Lung (tissue), 12 donors: ENCODE results near the gene MAP3K13. TPM values are rescaled to one million over a fixed set of nuclear protein-coding genes. Genes with fewer than 3 reads are reported as not detected.
A peak's percentile ranks its signal among the peaks of the same experiment; 100 is the strongest.

Source experiments
- ATAC-seq: fragments of 200-7000 bp; cut with Tn5 transposase; one replicate; pipeline ENCODE4 v1.9.1; 2020; ENCODE audit warnings: moderate number of reproducible peaks; ENCODE audit not compliant: insufficient read depth, low FRiP score
- DNase-seq, 3 donors: peaks; one replicate each; pipeline ENCODE4 v3.0.0-alpha.2; 2013 to 2017
- H3K27ac ChIP-seq, 2 donors: one replicate each; pipeline ENCODE4 v1.5.1; 2013; ENCODE audit warnings: mild to moderate bottlenecking in 2 of 2, moderate library complexity in 2 of 2, control low read depth in 1 of 2, inconsistent platforms in 1 of 2, low read depth in 1 of 2, low read length in 1 of 2
- H3K27me3 ChIP-seq, 3 donors: one replicate each; pipeline ENCODE4 v1.5.1; 2013; ENCODE audit warnings: low read length in 2 of 3; ENCODE audit not compliant: control insufficient read depth in 3 of 3, insufficient read depth in 3 of 3
- H3K36me3 ChIP-seq, 4 donors: one replicate each; pipeline ENCODE4 v1.5.1; 2013; ENCODE audit warnings: low read length in 4 of 4, mild to moderate bottlenecking in 1 of 4, moderate library complexity in 1 of 4; ENCODE audit not compliant: control insufficient read depth in 4 of 4, insufficient read depth in 4 of 4
- H3K4me1 ChIP-seq, 5 donors: one replicate each; pipeline ENCODE4 v1.5.1; 2013; ENCODE audit warnings: low read length in 5 of 5, mild to moderate bottlenecking in 2 of 5, moderate library complexity in 1 of 5; ENCODE audit not compliant: control insufficient read depth in 5 of 5, insufficient read depth in 5 of 5
- H3K4me3 ChIP-seq: one replicate; pipeline ENCODE4 v1.5.1; 2013; ENCODE audit warnings: mild to moderate bottlenecking, control low read depth, moderate library complexity
- H3K9ac ChIP-seq, 2 donors: one replicate each; pipeline ENCODE4 v1.5.1; 2013; ENCODE audit warnings: low read length in 2 of 2, control low read depth in 1 of 2; ENCODE audit not compliant: insufficient read depth in 1 of 2
- H3K9me3 ChIP-seq, 4 donors: one replicate each; pipeline ENCODE4 v1.5.1; 2013; ENCODE audit warnings: low read length in 3 of 4, mild to moderate bottlenecking in 1 of 4, moderate library complexity in 1 of 4; ENCODE audit not compliant: control insufficient read depth in 4 of 4, insufficient read depth in 3 of 4
- CTCF ChIP-seq: IDR thresholded peaks from 2 replicates; pipeline ENCODE4 v1.5.1; 2012; ENCODE audit warnings: mild to moderate bottlenecking; ENCODE audit errors: control extremely low read depth, extremely low read depth
- WGBS, 2 donors: extraction: QIAGEN DNeasy Blood & Tissue Kit; methylation state at CpG; one replicate each; pipeline ENCODE4 v1.1.7; 2013; 5-methylcytosine and 5-hydroxymethylcytosine counted together
- polyA plus RNA-seq, 2 donors: library from polyadenylated mRNA; stranded (reverse); fragments of 200-250 nt; gene quantifications; one replicate each; pipeline ENCODE4 v1.2.1, GENCODE V29; 2013
- total RNA-seq, 2 donors: library from RNA; depleted of rRNA in 1 of 2; stranded (reverse); fragments of >200 nt in 1 of 2; gene quantifications; one replicate each; pipeline ENCODE4 v1.2.1, GENCODE V29; 2014 to 2021
- donor health status: control.
- donor health status: control.
- donor health status: Bipolar disorder and iron deficiency.
- donor health status: healthy.
- donor health status: DM: yes; HTN: yes; CAD: no.

Gene MAP3K13
- total and polyA plus RNA-seq, 4 donors, result 20.7 to 74.8 (median 29.3) TPM

DNA sequence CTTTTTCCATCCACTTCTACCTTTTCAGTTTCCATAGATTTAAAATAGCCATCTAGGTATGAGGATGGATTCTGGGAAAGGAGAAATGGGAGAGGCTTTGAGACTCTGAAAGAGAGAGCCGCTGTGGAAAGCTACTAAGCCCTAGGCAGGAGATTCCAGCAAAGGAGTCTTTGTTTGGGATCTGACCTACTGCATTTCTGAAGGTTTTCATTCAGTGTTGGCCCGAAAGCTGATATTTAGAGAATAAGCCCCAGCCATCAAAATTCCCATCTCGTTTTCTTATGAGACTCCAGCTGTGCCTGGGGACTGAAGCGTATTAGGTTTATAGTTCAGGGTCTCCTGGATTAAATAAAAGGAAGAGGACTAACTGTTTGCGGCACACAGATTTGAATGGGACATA, 170.0 kb downstream of the MAP3K13 start:
- 72 to 74% methylated on average over 5 of the region's 5 CpGs for WGBS, 2 donors
- ATAC-seq (no peak), DNase-seq (no peak)
- no peaks in the 10 kb centered on the region for H3K9me3 ChIP-seq
- H3K36me3 ChIP-seq, result peaks cover 0 to 1% (median 0%) of the 10 kb centered on the region in 4 donors
- no peak overlapping the region for H3K9ac ChIP-seq
- H3K27ac ChIP-seq, result no peak overlapping the region
- no peak overlapping the region for H3K4me3 ChIP-seq
- no peaks in the 10 kb centered on the region for H3K4me1 ChIP-seq
- TF ChIP-seq CTCF, result no peak
- H3K27me3 ChIP-seq, result no peaks in the 10 kb centered on the region

DNA sequence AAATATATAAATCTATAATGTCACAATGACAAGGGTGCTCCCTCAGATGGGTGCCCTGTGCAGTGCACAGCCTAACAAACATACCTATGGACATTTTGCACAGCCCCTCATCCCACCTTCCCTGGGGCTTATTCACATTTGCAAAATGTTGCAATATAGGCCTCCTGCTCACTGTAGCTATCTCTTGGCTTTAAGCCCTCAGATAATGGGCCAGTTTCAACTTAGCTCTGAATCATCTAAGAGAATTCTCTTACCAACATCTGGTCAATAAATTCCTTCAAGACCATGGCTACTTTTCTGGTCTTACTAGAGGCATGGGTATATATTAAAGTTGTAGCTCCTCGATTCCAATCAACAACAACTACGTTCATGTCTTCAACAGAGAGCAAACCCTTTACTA, 171.6 kb downstream of the MAP3K13 start:
- ATAC-seq (no peak), DNase-seq (no peak)
- Histone ChIP-seq H3K4me1 (no peaks in the 10 kb centered on the region), H3K36me3 (no peaks in the 10 kb centered on the region), H3K27me3 (no peaks in the 10 kb centered on the region), H3K9me3 (no peaks in the 10 kb centered on the region), H3K27ac (no peak overlapping the region), H3K9ac (no peak overlapping the region), H3K4me3 (no peak overlapping the region)
- WGBS, 2 donors, result 92 to 93% methylated on average over 2 of the region's 2 CpGs
- no peak for TF ChIP-seq CTCF

DNA sequence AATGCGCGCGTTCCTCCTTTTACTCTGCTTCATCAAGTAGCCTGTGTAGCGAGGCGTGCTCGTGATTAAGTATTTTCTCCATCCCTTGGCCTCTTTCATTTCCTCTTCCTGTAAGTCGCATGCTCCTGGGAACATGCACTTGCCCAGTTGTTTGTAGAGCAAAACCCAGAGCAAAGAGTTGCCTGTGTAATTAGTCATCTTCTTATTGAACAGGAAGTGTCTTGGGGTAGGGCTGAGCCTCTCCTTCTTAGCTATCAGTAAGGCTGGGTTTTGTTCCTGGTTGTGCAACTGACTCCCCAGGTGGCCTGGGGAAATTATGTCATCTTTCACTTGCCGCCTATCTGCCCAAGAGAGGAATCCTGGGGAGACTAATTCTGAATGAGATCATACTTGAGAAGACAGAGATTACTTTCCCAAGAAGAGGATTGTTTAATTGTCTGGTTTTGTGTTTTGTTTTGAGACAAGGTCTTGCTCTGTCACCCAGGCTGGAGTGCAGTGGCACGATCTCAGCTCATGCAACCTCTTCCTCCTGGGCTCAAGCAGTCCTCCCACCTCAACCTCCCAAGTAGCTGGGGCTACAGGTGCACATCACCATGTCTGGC, 174.5 kb downstream of the MAP3K13 start:
- DNase-seq (peak in 2 of 3 donors; percentile 17 to 43), ATAC-seq (peak; percentile 97)
- Histone ChIP-seq H3K27me3 (no peaks in the 10 kb centered on the region), H3K4me1 (no peaks in the 10 kb centered on the region), H3K9ac (no peak overlapping the region), H3K4me3 (no peak overlapping the region), H3K9me3 (no peaks in the 10 kb centered on the region), H3K36me3 (peaks cover 0 to 1% (median 0%) of the 10 kb centered on the region in 4 donors), H3K27ac (peak overlapping the region in 1 of 2 donors; percentile 81)
- no peak for TF ChIP-seq CTCF
- 10 to 16% methylated on average over 9 of the region's 9 CpGs for WGBS, 2 donors

Other genes starting within 250 kb of the MAP3K13 start
- 1 to 10 TPM; 3.0 to 4.9 TPM for gene C3orf70, start 210.1 kb upstream of the MAP3K13 start, total RNA-seq
- gene C3orf70, start 210.1 kb upstream of the MAP3K13 start, polyA plus RNA-seq, result under 1 TPM; 0.45 to 0.67 TPM
- gene EHHADH, start 109.1 kb upstream of the MAP3K13 start, total RNA-seq, result 10 to 100 TPM in 1 of 2 donors, 1 to 10 TPM in 1; 9.0 to 11.1 TPM
- gene EHHADH, start 109.1 kb upstream of the MAP3K13 start, polyA plus RNA-seq, result 1 to 10 TPM; 2.8 to 3.6 TPM
- gene TMEM41A, start 135.9 kb downstream of the MAP3K13 start, total RNA-seq, result 10 to 100 TPM; 29.5 to 36.4 TPM
- gene TMEM41A, start 135.9 kb downstream of the MAP3K13 start, polyA plus RNA-seq, result 10 to 100 TPM; 18.4 to 20.3 TPM
- gene LIPH, start 189.5 kb downstream of the MAP3K13 start, total RNA-seq, result 10 to 100 TPM in 1 of 2 donors, 1 to 10 TPM in 1; 8.8 to 26.1 TPM
- 10 to 100 TPM in 1 of 2 donors, 1 to 10 TPM in 1; 6.2 to 21.2 TPM for gene LIPH, start 189.5 kb downstream of the MAP3K13 start, polyA plus RNA-seq
- 10 to 100 TPM; 29.4 to 42.1 TPM for gene SENP2, start 223.2 kb downstream of the MAP3K13 start, total RNA-seq
- 10 to 100 TPM in 1 of 2 donors, 1 to 10 TPM in 1; 7.5 to 11.4 TPM for gene SENP2, start 223.2 kb downstream of the MAP3K13 start, polyA plus RNA-seq